ENCODE measurements around the gene AHNAK.

DNA sequence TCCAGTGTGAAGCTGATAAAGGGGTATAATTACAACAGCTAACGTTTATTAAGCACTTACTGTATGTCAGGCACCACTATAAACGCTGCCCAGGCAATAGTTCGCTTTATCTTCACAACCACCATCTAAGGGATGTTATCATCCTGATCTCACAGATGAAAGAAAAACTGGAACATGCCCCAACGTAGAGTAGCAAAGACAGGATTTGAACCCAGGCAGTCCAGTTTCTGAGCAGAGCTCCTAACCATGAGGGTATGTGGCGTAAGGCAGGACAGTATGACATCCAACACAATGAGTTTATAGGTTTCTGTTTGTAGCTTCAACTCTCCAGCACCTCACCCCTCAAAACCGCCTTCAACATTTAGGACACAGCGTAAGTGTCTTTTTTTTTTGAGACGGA, 59.5 kb downstream of the AHNAK start:
- TF ChIP-seq, protein P1, sequence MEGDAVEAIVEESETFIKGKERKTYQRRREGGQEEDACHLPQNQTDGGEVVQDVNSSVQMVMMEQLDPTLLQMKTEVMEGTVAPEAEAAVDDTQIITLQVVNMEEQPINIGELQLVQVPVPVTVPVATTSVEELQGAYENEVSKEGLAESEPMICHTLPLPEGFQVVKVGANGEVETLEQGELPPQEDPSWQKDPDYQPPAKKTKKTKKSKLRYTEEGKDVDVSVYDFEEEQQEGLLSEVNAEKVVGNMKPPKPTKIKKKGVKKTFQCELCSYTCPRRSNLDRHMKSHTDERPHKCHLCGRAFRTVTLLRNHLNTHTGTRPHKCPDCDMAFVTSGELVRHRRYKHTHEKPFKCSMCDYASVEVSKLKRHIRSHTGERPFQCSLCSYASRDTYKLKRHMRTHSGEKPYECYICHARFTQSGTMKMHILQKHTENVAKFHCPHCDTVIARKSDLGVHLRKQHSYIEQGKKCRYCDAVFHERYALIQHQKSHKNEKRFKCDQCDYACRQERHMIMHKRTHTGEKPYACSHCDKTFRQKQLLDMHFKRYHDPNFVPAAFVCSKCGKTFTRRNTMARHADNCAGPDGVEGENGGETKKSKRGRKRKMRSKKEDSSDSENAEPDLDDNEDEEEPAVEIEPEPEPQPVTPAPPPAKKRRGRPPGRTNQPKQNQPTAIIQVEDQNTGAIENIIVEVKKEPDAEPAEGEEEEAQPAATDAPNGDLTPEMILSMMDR (conservative IDR thresholded peaks at IDR 0.05; ENCODE audit: low read length): no peak
- TF ChIP-seq EZH2phosphoT487 (IDR thresholded peaks at IDR 0.05; ENCODE audit: borderline replicate concordance, low read depth, low read length): no peak

Measured in OCI-LY7 (cell line).